Neutrophil (primary cell): ENCODE results near the gene DIP2C.

ENCODE experiments used
- H3K27ac ChIP-seq: fragments of 200-600 bp; sonication (generic); 2 replicates; pipeline ENCODE4 v1.5.1; 2016; ENCODE audit warnings: mild to moderate bottlenecking, moderate library complexity
- H3K27me3 ChIP-seq: fragments of 200-600 bp; sonication (generic); 2 replicates; pipeline ENCODE4 v1.6.0; 2016; ENCODE audit warnings: mild to moderate bottlenecking
- H3K36me3 ChIP-seq: fragments of 200-600 bp; sonication (generic); 2 replicates; pipeline ENCODE4 v1.5.1; 2017
- H3K4me1 ChIP-seq, 2 experiments: fragments of 200-600 bp in 1 of 2; sonication (generic) in 1 of 2; 1 replicate in 1 of 2; 2 replicates in 1 of 2; pipeline versions ENCODE4 v1.5.1 to v1.6.1; 2013 to 2016; ENCODE audit warnings: low read depth in 1 of 2, low read length in 1 of 2, mild to moderate bottlenecking in 1 of 2, moderate library complexity in 1 of 2; ENCODE audit not compliant: control insufficient read depth in 1 of 2, insufficient read depth in 1 of 2
- H3K4me3 ChIP-seq, 2 experiments: fragments of 200-600 bp in 1 of 2; sonication (generic) in 1 of 2; 1 replicate in 1 of 2; 2 replicates in 1 of 2; pipeline ENCODE4 v1.5.1; 2013 to 2016; ENCODE audit warnings: low read depth in 1 of 2, low read length in 1 of 2, mild to moderate bottlenecking in 1 of 2, moderate library complexity in 1 of 2
- H3K9me3 ChIP-seq: fragments of 200-600 bp; sonication (generic); 2 replicates; pipeline ENCODE4 v1.5.1; 2016
- TF ChIP-seq, protein P1 (sequence below): fragments of 200-600 bp; sonication (generic); IDR thresholded peaks from 2 replicates; pipeline ENCODE4 v1.5.1; 2016; ENCODE audit warnings: antibody characterized with exemption

Gene DIP2C

GRCh38 chr10:248307-248706, 441.2 kb downstream of the DIP2C start:
- H3K27ac ChIP-seq, result no peak overlapping the region
- H3K36me3 ChIP-seq, result peaks cover 21% of the 10 kb centered on the region
- no peak overlapping the region for H3K4me3 ChIP-seq
- H3K9me3 ChIP-seq, result no peaks in the 10 kb centered on the region
- TF ChIP-seq, protein P1, sequence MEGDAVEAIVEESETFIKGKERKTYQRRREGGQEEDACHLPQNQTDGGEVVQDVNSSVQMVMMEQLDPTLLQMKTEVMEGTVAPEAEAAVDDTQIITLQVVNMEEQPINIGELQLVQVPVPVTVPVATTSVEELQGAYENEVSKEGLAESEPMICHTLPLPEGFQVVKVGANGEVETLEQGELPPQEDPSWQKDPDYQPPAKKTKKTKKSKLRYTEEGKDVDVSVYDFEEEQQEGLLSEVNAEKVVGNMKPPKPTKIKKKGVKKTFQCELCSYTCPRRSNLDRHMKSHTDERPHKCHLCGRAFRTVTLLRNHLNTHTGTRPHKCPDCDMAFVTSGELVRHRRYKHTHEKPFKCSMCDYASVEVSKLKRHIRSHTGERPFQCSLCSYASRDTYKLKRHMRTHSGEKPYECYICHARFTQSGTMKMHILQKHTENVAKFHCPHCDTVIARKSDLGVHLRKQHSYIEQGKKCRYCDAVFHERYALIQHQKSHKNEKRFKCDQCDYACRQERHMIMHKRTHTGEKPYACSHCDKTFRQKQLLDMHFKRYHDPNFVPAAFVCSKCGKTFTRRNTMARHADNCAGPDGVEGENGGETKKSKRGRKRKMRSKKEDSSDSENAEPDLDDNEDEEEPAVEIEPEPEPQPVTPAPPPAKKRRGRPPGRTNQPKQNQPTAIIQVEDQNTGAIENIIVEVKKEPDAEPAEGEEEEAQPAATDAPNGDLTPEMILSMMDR, result no peak
- H3K4me1 ChIP-seq, result no peaks in the 10 kb centered on the region
- H3K27me3 ChIP-seq, result no peaks in the 10 kb centered on the region

DNA sequence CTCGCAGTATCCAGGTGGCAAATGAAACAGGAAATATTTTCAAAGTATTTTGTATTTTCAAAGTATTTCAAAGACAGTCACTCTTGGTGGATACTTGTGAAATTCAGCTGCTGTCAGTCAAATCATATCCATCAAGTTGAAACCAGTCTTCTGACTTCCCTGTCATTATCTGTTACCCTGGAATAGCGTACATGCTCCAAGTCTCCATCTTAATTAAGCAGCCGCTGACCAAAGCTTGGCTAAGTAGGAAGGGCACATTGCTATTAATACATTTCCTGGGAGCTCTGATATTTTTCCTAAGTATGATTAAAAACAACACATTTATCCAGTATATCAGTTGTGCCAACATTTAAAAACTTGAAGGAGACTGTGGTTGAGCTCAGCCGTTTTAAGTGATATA, 442.0 kb downstream of the DIP2C start:
- H3K4me3 ChIP-seq, result no peak overlapping the region
- no peaks in the 10 kb centered on the region for H3K4me1 ChIP-seq
- TF ChIP-seq, protein P1, result no peak
- H3K27ac ChIP-seq, result no peak overlapping the region
- no peaks in the 10 kb centered on the region for H3K9me3 ChIP-seq
- peaks cover 21% of the 10 kb centered on the region for H3K36me3 ChIP-seq
- H3K27me3 ChIP-seq, result no peaks in the 10 kb centered on the region

DNA sequence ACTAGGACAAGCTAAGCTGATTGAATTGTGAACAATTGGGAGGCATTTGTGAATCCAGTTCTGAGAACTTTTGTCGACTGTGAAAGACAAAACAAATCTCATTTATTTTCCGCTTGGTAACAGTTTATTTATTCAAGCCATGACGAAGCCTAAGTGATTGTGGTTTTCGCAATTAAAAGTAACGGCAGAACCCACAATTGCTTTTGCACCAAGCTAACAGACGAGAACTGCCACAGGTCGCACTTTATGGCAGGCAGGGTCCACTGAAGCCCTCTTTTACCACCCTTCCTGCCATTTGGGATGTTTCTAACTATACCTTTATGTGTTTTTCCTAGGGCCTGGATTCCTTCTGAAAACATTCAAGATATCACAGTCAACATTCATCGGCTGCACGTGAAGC, 443.0 kb downstream of the DIP2C start:
- Histone ChIP-seq H3K9me3 (no peaks in the 10 kb centered on the region), H3K27me3 (no peaks in the 10 kb centered on the region), H3K27ac (no peak overlapping the region), H3K36me3 (peaks cover 21% of the 10 kb centered on the region), H3K4me1 (no peaks in the 10 kb centered on the region), H3K4me3 (no peak overlapping the region)
- TF ChIP-seq, protein P1, result no peak

DNA sequence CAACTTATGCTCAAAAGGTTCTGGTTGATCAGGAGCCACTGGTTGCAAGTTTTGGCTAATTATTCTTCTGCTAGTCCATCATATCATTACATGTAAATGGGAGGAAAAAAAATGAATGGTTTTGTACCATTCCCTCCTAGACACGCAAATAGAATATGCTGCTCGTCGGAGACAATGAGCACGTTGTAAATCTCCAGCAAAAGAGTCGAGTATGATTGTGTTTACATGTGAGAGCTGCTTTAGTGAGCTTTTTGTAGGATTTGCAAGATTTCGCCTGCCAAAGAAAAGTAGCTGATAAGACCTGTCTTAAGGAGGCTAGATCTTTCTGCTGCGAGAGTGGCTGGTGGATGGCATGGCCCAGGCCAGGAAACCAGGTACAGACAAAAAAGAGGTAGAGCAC, 445.2 kb downstream of the DIP2C start:
- Histone ChIP-seq H3K27ac (no peak overlapping the region), H3K9me3 (no peaks in the 10 kb centered on the region), H3K4me3 (no peak overlapping the region), H3K27me3 (no peaks in the 10 kb centered on the region), H3K4me1 (no peaks in the 10 kb centered on the region), H3K36me3 (peaks cover 21% of the 10 kb centered on the region)
- TF ChIP-seq, protein P1, result no peak

- Histone ChIP-seq H3K4me1 (no peaks in the 10 kb centered on the region), H3K4me3 (no peak overlapping the region), H3K27me3 (no peaks in the 10 kb centered on the region), H3K27ac (no peak overlapping the region), H3K9me3 (no peaks in the 10 kb centered on the region), H3K36me3 (peaks cover 6% of the 10 kb centered on the region)
- TF ChIP-seq, protein P1, result no peak
Measured at GRCh38 chr10:241966-242643, 447.4 kb downstream of the DIP2C start.

DNA sequence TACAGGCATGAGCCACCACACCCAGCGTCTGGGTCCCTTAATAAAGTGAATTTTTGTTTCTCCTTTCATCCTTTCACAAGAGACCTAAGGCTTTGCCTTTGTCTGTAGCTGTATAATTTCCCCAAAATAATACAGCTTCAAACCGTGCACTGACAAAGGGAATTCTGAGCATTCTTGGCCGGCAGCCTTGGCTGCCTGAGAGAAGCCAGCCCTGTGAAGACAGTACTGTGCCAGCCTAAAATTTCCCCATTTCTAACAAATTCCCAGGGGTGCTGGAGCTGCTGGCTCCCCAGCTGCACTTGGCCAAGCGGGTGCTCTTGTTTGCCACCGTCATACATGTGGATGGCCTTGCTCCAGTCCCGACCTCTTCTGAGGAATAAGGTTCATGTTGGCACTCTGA, 448.0 kb downstream of the DIP2C start:
- H3K36me3 ChIP-seq, result no peaks in the 10 kb centered on the region

More for the DNA sequence above, 448.0 kb downstream of the DIP2C start:
- no peaks in the 10 kb centered on the region for H3K27me3 ChIP-seq
- no peaks in the 10 kb centered on the region for H3K9me3 ChIP-seq
- H3K27ac ChIP-seq, result no peak overlapping the region
- H3K4me1 ChIP-seq, result no peaks in the 10 kb centered on the region
- H3K4me3 ChIP-seq, result no peak overlapping the region
- TF ChIP-seq, protein P1, result no peak
